ENCODE results near the gene FBXO15.

FBXO15 gene

GRCh38 chr18:74147779-74148542 is at the start of gene FBXO15, which contains the start of gene TIMM21:
FBXO15 (minus strand) TSS chr18:74147834; CDS start chr18:74147785, 49 bp downstream.
TIMM21 (plus strand) TSS chr18:74148523; CDS start chr18:74148809, 286 bp downstream.
- peak; percentile 67 for DNase-seq

- DNase-seq = no peak
Measured at GRCh38 chr18:74196220-74197119, 48.8 kb upstream of the FBXO15 start.

- no peak for DNase-seq
Measured at GRCh38 chr18:74194691-74195090, 47.1 kb upstream of the FBXO15 start.

DNA sequence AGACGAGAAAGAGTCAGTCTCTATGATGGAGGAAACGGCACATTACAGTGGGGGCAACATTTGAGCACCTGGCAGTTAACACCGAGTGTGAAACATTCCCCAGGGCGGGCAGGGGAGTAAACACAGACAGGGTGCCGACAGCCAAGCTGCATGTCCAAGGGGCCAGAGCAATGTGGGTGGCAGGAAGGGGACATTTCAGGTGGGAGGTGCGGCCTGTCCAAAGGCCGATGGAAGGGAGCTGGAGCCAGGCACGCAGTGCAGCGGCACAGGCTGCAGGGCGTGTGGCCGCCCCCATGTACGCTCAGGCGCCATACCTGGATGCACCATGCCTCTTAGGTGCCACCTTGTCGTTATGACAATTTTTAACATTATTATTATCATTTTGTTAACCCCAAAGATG is 43.9 kb upstream of the FBXO15 start:
- no peak for DNase-seq

DNA sequence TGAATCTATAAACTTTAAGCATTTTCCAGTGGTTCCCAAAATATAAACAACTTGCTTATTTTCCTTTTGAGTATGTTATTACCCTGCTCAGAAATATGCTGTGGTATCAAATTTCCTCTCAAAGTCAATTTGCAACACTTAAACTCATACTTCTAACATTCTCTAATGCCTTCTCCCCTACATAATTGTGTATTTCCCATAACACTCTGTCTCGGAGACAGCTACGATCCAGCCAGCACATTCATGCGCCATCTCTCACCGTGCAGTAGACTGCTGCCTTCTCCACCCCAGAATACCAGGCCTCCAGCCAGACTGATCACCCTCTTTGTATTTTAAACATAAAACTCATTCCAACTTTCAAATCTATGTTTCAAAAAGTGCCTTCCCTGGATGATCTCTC is 42.5 kb upstream of the FBXO15 start:
- DNase-seq = no peak

- no peak for DNase-seq
Measured at GRCh38 chr18:74186661-74187060, 39.0 kb upstream of the FBXO15 start.

- no peak for DNase-seq
Measured at GRCh38 chr18:74185860-74186259, 38.2 kb upstream of the FBXO15 start.

- no peak for DNase-seq
Measured at GRCh38 chr18:74184875-74185274, 37.2 kb upstream of the FBXO15 start.

DNA sequence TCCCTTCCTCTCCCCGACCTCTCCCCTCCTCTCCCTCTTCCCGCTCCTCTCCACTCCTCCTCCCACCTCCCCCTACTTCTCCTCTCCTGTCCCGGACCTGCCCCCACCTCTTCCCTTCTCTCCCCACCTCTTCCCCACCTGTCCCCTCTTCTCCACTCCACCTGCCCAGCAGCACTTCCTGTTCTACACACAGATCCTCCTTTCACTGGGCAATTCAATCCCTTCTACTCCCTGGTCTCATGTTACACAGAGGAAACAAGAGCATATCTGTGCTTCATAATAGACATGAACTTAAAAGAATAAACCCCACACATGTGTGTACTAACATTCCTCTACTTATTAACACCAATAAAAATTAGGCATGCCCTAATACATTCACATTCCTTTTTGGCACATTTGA is 35.5 kb upstream of the FBXO15 start:
- DNase-seq = no peak

DNA sequence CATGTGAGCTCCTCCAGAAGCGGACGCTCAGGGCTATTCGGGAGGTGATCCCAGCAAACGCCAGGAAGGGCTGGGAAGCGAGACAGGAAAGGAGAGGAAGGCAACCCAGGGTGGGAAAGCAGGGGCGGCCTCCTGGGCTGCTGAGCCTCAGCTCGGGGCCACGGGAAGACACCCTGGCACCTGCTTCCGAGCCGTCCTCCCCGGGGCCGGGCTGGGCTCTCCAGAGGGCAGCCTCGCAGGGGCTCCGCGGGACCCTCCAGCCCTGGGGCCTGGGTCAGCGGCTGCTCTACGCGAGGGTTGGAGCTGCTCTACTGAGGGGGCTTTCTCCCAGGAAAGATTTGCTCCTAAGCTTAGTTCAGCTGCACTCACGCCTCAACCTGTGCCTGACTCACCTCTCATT is 34.7 kb upstream of the FBXO15 start:
- no peak for DNase-seq

- no peak for DNase-seq
Measured at GRCh38 chr18:74179623-74180199, 32.1 kb upstream of the FBXO15 start.

DNA sequence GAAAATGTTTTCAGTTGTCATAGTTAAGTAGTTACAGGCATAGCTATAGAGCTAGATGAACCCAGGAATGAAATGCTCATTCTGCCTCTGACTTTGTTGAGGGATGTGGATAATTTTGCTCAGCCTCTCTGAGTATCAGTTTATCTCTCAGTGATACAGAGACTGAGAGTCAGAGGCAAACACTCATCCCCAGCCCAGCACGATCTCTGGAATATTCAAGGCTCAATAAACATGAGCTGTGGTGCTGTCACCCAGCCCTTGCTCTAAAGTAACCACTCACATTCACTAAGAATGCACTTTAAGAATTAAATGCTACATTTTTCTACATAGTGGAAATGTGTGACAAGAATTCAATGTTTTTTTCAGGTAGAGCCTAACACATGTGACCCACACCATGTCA is 31.2 kb upstream of the FBXO15 start:
- no peak for DNase-seq

GRCh38 chr18:74175658-74176057 is 28.0 kb upstream of the FBXO15 start:
- no peak for DNase-seq

- no peak for DNase-seq
Measured at GRCh38 chr18:74173434-74173750, 25.8 kb upstream of the FBXO15 start.

- no peak for DNase-seq
Measured at GRCh38 chr18:74172697-74173433, 25.2 kb upstream of the FBXO15 start.

- DNase-seq = no peak
Measured at GRCh38 chr18:74171910-74172606, 24.4 kb upstream of the FBXO15 start.

GRCh38 chr18:74166386-74166785 is 18.8 kb upstream of the FBXO15 start:
- no peak for DNase-seq

GRCh38 chr18:74163019-74163660 is 15.5 kb upstream of the FBXO15 start:
- no peak for DNase-seq

GRCh38 chr18:74155276-74155675 is 7.6 kb upstream of the FBXO15 start:
- no peak for DNase-seq

DNA sequence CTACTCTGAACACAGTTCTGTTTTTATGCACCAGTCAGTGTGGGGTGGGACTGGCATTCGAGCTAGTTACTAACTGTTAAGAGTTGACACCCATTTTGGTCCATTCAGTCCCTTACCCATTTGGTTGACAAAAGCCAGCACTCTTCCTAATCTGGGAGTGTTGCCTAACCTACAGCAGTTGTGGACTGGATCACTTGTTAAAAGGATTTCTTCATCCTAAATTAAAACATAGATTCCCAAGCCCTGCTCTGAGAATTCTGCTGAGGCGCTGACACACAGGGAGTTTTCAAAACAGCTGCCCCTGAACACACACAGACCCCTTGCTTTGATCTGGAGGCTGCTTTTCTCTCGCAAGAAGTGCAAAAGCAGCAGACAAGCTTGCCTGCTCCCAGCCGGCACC is 7.1 kb upstream of the FBXO15 start:
- no peak for DNase-seq

DNA sequence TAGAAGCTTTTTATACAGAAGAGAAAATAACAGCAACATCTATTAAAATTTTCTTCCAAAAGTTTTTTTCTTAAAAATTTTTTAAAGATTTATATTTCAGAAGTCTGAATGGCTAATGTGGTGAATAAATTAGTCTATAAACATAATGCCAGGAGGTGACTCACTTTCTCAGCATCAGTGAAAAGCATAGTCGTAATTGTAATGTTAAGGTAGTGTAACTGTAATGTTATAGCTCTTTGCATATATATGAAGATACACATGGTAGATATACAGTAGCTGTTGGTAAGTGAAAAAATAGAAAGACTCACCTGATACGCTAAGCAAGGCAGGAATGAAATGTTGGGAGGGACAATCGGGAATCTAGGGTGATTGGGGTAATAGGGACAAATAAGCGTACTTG is 6.2 kb upstream of the FBXO15 start:
- DNase-seq = no peak

GRCh38 chr18:74153377-74153776 is 5.7 kb upstream of the FBXO15 start:
- DNase-seq = no peak

Measured in GOT3 (cell line).